CD4-positive, CD25-positive, alpha-beta regulatory T cell (primary cell): ENCODE measurements around the gene PBX1. TPM values are rescaled to one million over a fixed set of nuclear protein-coding genes. Genes with fewer than 3 reads are reported as not detected.
A peak's percentile ranks its signal among the peaks of the same experiment; 100 is the strongest.

Experiments used
- ATAC-seq, 2 donors: fragments of 150-1000 bp; cut with Tn5 transposase; one replicate each; pipeline ENCODE4 v1.10.0; 2021; ENCODE audit warnings: low read depth in 2 of 2, moderate number of reproducible peaks in 2 of 2, moderate library complexity in 1 of 2
- DNase-seq, 3 donors: peaks; one replicate each; pipeline versions ENCODE4 v3.0.0 to v3.0.0-alpha.2; 2012 to 2022; ENCODE audit warnings: mixed read lengths in 1 of 3
- H3K27ac ChIP-seq: one replicate; pipeline ENCODE4 v1.7.0; 2013; ENCODE audit warnings: mild to moderate bottlenecking, low read length; ENCODE audit not compliant: insufficient read depth, poor library complexity, severe bottlenecking
- H3K27me3 ChIP-seq: one replicate; pipeline ENCODE4 v1.7.0; 2013; ENCODE audit warnings: low read length; ENCODE audit not compliant: control insufficient read depth, insufficient read depth
- H3K36me3 ChIP-seq: one replicate; pipeline ENCODE4 v1.7.0; 2013; ENCODE audit warnings: mild to moderate bottlenecking, low read length, moderate library complexity; ENCODE audit not compliant: control insufficient read depth, insufficient read depth
- H3K4me1 ChIP-seq: 2 replicates; pipeline ENCODE4 v1.7.0; 2013; ENCODE audit warnings: mild to moderate bottlenecking, low read length; ENCODE audit not compliant: insufficient read depth, control insufficient read depth, poor library complexity, severe bottlenecking
- H3K4me3 ChIP-seq: one replicate; pipeline ENCODE4 v1.7.0; 2013; ENCODE audit warnings: low read depth, mild to moderate bottlenecking, low read length, moderate library complexity
- H3K9me3 ChIP-seq, 2 experiments: 1 replicate in 1 of 2; 2 replicates in 1 of 2; pipeline ENCODE4 v1.7.0; 2013; ENCODE audit warnings: low read length in 2 of 2, mild to moderate bottlenecking in 1 of 2, moderate library complexity in 1 of 2; ENCODE audit not compliant: control insufficient read depth in 2 of 2
- H3K27ac Mint-ChIP-seq, 3 donors: one replicate each; pipeline ENCODE4 v1.8.0; 2020 to 2022; ENCODE audit warnings: mild to moderate bottlenecking in 3 of 3, mixed read lengths in 3 of 3, moderate library complexity in 2 of 3
- H3K27me3 Mint-ChIP-seq: one replicate; pipeline ENCODE4 v1.8.0; 2022; ENCODE audit warnings: mild to moderate bottlenecking, mixed read lengths
- H3K36me3 Mint-ChIP-seq: one replicate; pipeline ENCODE4 v1.8.0; 2020; ENCODE audit warnings: mixed read lengths
- H3K4me1 Mint-ChIP-seq, 4 donors: one replicate each; pipeline ENCODE4 v1.8.0; 2020 to 2022; ENCODE audit warnings: mixed read lengths in 4 of 4, mild to moderate bottlenecking in 1 of 4
- H3K4me3 Mint-ChIP-seq, 4 donors: one replicate each; pipeline ENCODE4 v1.8.0; 2020 to 2022; ENCODE audit warnings: mild to moderate bottlenecking in 4 of 4, mixed read lengths in 4 of 4, moderate library complexity in 3 of 4
- H3K9me3 Mint-ChIP-seq, 7 donors: one replicate each; pipeline ENCODE4 v1.8.0; 2020 to 2022; ENCODE audit warnings: mixed read lengths in 7 of 7, mild to moderate bottlenecking in 3 of 7, moderate library complexity in 2 of 7
- polyA plus RNA-seq, 4 donors: library from polyadenylated mRNA; unstranded; fragments of 300-500 nt; fragmentation: Illumina TruSeq; gene quantifications; one replicate each; pipeline ENCODE4 v1.2.3, GENCODE V29; 2021
- total RNA-seq: library from RNA; stranded (reverse); gene quantifications from one replicate; pipeline ENCODE4 v1.2.3, GENCODE V29; 2022

PBX1 gene
- total and polyA plus RNA-seq, 5 donors from 2014 or later = 0.03 to 1.7 (median 0.10) TPM; not detected in 2

GRCh38 chr1:164823486-164824279 lies 264.7 kb downstream of the PBX1 start:
- no peak for DNase-seq
- H3K9me3 Mint-ChIP-seq = peaks cover 0 to 6% (median 1%) of the 10 kb centered on the region in 7 donors

GRCh38 chr1:164824542-164824941 lies 265.6 kb downstream of the PBX1 start:
- Mint-ChIP-seq H3K27ac (peak overlapping the region in 1 of 3 donors; percentile 2), H3K27me3 (no peaks in the 10 kb centered on the region), H3K36me3 (no peaks in the 10 kb centered on the region), H3K4me1 (no peaks in the 10 kb centered on the region), H3K9me3 (peaks cover 0 to 6% (median 1%) of the 10 kb centered on the region in 7 donors), H3K4me3 (no peak overlapping the region)
- Histone ChIP-seq H3K9me3 (no peaks in the 10 kb centered on the region), H3K27ac (no peak overlapping the region), H3K27me3 (no peaks in the 10 kb centered on the region), H3K4me3 (no peak overlapping the region), H3K4me1 (no peaks in the 10 kb centered on the region), H3K36me3 (no peaks in the 10 kb centered on the region)
- no peak for ATAC-seq
- no peak for DNase-seq

More at GRCh38 chr1:164823486-164824279, 264.7 kb downstream of the PBX1 start:
- Mint-ChIP-seq H3K27me3 (no peaks in the 10 kb centered on the region), H3K4me1 (no peaks in the 10 kb centered on the region), H3K36me3 (no peaks in the 10 kb centered on the region), H3K4me3 (no peak overlapping the region), H3K27ac (no peak overlapping the region)
- Histone ChIP-seq H3K4me3 (no peak overlapping the region), H3K4me1 (no peaks in the 10 kb centered on the region), H3K27me3 (no peaks in the 10 kb centered on the region), H3K27ac (no peak overlapping the region), H3K9me3 (no peaks in the 10 kb centered on the region), H3K36me3 (no peaks in the 10 kb centered on the region)
- ATAC-seq = no peak

- ATAC-seq = no peak
- Histone ChIP-seq H3K4me1 (no peaks in the 10 kb centered on the region), H3K36me3 (no peaks in the 10 kb centered on the region), H3K4me3 (no peak overlapping the region), H3K27ac (no peak overlapping the region), H3K27me3 (no peaks in the 10 kb centered on the region), H3K9me3 (no peaks in the 10 kb centered on the region)
- H3K4me3 Mint-ChIP-seq = no peak overlapping the region
- peaks cover 0 to 3% (median 0%) of the 10 kb centered on the region in 7 donors for H3K9me3 Mint-ChIP-seq
- no peak overlapping the region for H3K27ac Mint-ChIP-seq
- H3K27me3 Mint-ChIP-seq = no peaks in the 10 kb centered on the region
- H3K4me1 Mint-ChIP-seq = no peaks in the 10 kb centered on the region
- no peak for DNase-seq
- no peaks in the 10 kb centered on the region for H3K36me3 Mint-ChIP-seq
Measured at GRCh38 chr1:164830628-164831027, 271.6 kb downstream of the PBX1 start.

GRCh38 chr1:164834641-164835040 lies 275.7 kb downstream of the PBX1 start:
- DNase-seq (no peak), ATAC-seq (no peak)
- Histone ChIP-seq H3K27ac (no peak overlapping the region), H3K36me3 (no peaks in the 10 kb centered on the region), H3K4me1 (no peaks in the 10 kb centered on the region), H3K4me3 (no peak overlapping the region), H3K27me3 (no peaks in the 10 kb centered on the region), H3K9me3 (no peaks in the 10 kb centered on the region)
- H3K27me3 Mint-ChIP-seq = no peaks in the 10 kb centered on the region
- H3K36me3 Mint-ChIP-seq = no peaks in the 10 kb centered on the region
- H3K4me1 Mint-ChIP-seq = no peaks in the 10 kb centered on the region
- no peak overlapping the region for H3K4me3 Mint-ChIP-seq
- no peak overlapping the region for H3K27ac Mint-ChIP-seq
- peaks cover 0 to 3% (median 2%) of the 10 kb centered on the region in 7 donors for H3K9me3 Mint-ChIP-seq

- no peak overlapping the region for H3K27ac Mint-ChIP-seq
- H3K4me1 ChIP-seq = no peaks in the 10 kb centered on the region
- no peak overlapping the region for H3K4me3 Mint-ChIP-seq
- peaks cover 0 to 3% (median 2%) of the 10 kb centered on the region in 7 donors for H3K9me3 Mint-ChIP-seq
- H3K27ac ChIP-seq = no peak overlapping the region
- no peak for DNase-seq
- H3K27me3 Mint-ChIP-seq = no peaks in the 10 kb centered on the region
- no peaks in the 10 kb centered on the region for H3K4me1 Mint-ChIP-seq
- no peak overlapping the region for H3K4me3 ChIP-seq
- H3K36me3 ChIP-seq = no peaks in the 10 kb centered on the region
- no peak for ATAC-seq
- no peaks in the 10 kb centered on the region for H3K27me3 ChIP-seq
- H3K36me3 Mint-ChIP-seq = no peaks in the 10 kb centered on the region
- no peaks in the 10 kb centered on the region for H3K9me3 ChIP-seq
Measured at GRCh38 chr1:164836614-164837018, 277.6 kb downstream of the PBX1 start.

- Mint-ChIP-seq H3K27ac (no peak overlapping the region), H3K27me3 (no peaks in the 10 kb centered on the region), H3K4me1 (no peaks in the 10 kb centered on the region), H3K4me3 (no peak overlapping the region), H3K36me3 (no peaks in the 10 kb centered on the region), H3K9me3 (peaks cover 0 to 3% (median 0%) of the 10 kb centered on the region in 7 donors)
- Histone ChIP-seq H3K27me3 (no peaks in the 10 kb centered on the region), H3K4me3 (no peak overlapping the region), H3K9me3 (no peaks in the 10 kb centered on the region), H3K4me1 (no peaks in the 10 kb centered on the region), H3K27ac (no peak overlapping the region), H3K36me3 (no peaks in the 10 kb centered on the region)
- ATAC-seq (no peak), DNase-seq (no peak)
Measured at GRCh38 chr1:164838786-164839185, 279.8 kb downstream of the PBX1 start.

- H3K4me1 ChIP-seq = no peaks in the 10 kb centered on the region
- H3K9me3 Mint-ChIP-seq = peaks cover 0 to 5% (median 0%) of the 10 kb centered on the region in 7 donors
- DNase-seq (no peak), ATAC-seq (no peak)
- no peaks in the 10 kb centered on the region for H3K36me3 ChIP-seq
- no peak overlapping the region for H3K4me3 ChIP-seq
- H3K27ac Mint-ChIP-seq = no peak overlapping the region
- H3K27me3 ChIP-seq = no peaks in the 10 kb centered on the region
- no peak overlapping the region for H3K4me3 Mint-ChIP-seq
- H3K9me3 ChIP-seq = no peaks in the 10 kb centered on the region
- H3K4me1 Mint-ChIP-seq = no peaks in the 10 kb centered on the region
- H3K36me3 Mint-ChIP-seq = no peaks in the 10 kb centered on the region
- no peak overlapping the region for H3K27ac ChIP-seq
- no peaks in the 10 kb centered on the region for H3K27me3 Mint-ChIP-seq
Measured at GRCh38 chr1:164840936-164841335, 282.0 kb downstream of the PBX1 start.
